GM19372 (cell line): ENCODE measurements around the gene AUTS2.
"Not testable (repeated sequence)": the region's sequence is repeated elsewhere in the genome, so short reads cannot be mapped to it uniquely, and the experiment has no call there.

Experiments
- ATAC-seq: cut with Tn5 transposase; IDR thresholded peaks from one replicate; pipeline ENCODE4 v1.9.1; 2021; ENCODE audit warnings: mild to moderate bottlenecking, low read depth, moderate library complexity; ENCODE audit not compliant: unreplicated experiment

Gene AUTS2

GRCh38 chr7:70592171-70592570 is 993.9 kb downstream of the AUTS2 start:
- ATAC-seq: no peak

GRCh38 chr7:70594170-70594569 is 995.9 kb downstream of the AUTS2 start:
- no peak for ATAC-seq

- not testable (repeated sequence) for ATAC-seq
Measured at GRCh38 chr7:70594885-70595284, 996.6 kb downstream of the AUTS2 start.

GRCh38 chr7:70595370-70595754 is 997.1 kb downstream of the AUTS2 start:
- no peak for ATAC-seq

GRCh38 chr7:70595755-70596597 is 997.7 kb downstream of the AUTS2 start:
- ATAC-seq: no peak

- no peak for ATAC-seq
Measured at GRCh38 chr7:70596598-70596913, 998.3 kb downstream of the AUTS2 start.

- no peak for ATAC-seq
Measured at GRCh38 chr7:70597066-70597465, 998.8 kb downstream of the AUTS2 start.

- no peak for ATAC-seq
Measured at GRCh38 chr7:70598976-70599375, 1000.7 kb downstream of the AUTS2 start.

- no peak for ATAC-seq
Measured at GRCh38 chr7:70599446-70600190, 1001.3 kb downstream of the AUTS2 start.

GRCh38 chr7:70600993-70601392 is 1002.7 kb downstream of the AUTS2 start:
- no peak for ATAC-seq

- no peak for ATAC-seq
Measured at GRCh38 chr7:70602117-70602516, 1003.8 kb downstream of the AUTS2 start.

GRCh38 chr7:70607281-70607680 is 1009.0 kb downstream of the AUTS2 start:
- ATAC-seq: no peak

GRCh38 chr7:70607759-70608158 is 1009.5 kb downstream of the AUTS2 start:
- no peak for ATAC-seq

GRCh38 chr7:70608229-70608628 is 1010.0 kb downstream of the AUTS2 start:
- no peak for ATAC-seq

GRCh38 chr7:70612811-70613210 is 1014.5 kb downstream of the AUTS2 start:
- no peak for ATAC-seq

- ATAC-seq: no peak
Measured at GRCh38 chr7:70614237-70615045, 1016.2 kb downstream of the AUTS2 start.

- no peak for ATAC-seq
Measured at GRCh38 chr7:70615066-70615606, 1016.9 kb downstream of the AUTS2 start.

GRCh38 chr7:70616211-70616610 is 1017.9 kb downstream of the AUTS2 start:
- ATAC-seq: no peak

- no peak for ATAC-seq
Measured at GRCh38 chr7:70616821-70617220, 1018.5 kb downstream of the AUTS2 start.

- ATAC-seq: no peak
Measured at GRCh38 chr7:70618020-70618551, 1019.8 kb downstream of the AUTS2 start.

GRCh38 chr7:70619130-70619529 is 1020.9 kb downstream of the AUTS2 start:
- no peak for ATAC-seq
